K562 treated with DMSO at 1 percent for 12 hours (cell line): Measurements from ENCODE around the gene ARMC12. TPM values are rescaled to one million over a fixed set of nuclear protein-coding genes. Genes with fewer than 3 reads are reported as not detected.

ENCODE experiments used
- total RNA-seq: library from RNA; unstranded; fragments of 300-600 nt; gene quantifications from 2 replicates; pipeline ENCODE4 v1.2.3, GENCODE V29; 2022; ENCODE audit not compliant: insufficient read depth

Gene ARMC12, protein sequence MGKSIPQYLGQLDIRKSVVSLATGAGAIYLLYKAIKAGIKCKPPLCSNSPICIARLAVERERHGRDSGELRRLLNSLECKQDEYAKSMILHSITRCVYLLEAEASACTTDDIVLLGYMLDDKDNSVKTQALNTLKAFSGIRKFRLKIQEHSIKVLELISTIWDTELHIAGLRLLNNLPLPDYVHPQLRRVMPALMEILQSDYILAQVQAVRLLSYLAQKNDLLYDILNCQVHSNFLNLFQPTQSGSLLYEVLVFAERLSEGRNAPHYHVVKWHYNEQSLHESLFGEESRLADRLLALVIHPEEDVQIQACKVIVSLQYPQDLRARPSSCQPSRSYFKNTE
- total RNA-seq: not detected in 2 replicates

DNA sequence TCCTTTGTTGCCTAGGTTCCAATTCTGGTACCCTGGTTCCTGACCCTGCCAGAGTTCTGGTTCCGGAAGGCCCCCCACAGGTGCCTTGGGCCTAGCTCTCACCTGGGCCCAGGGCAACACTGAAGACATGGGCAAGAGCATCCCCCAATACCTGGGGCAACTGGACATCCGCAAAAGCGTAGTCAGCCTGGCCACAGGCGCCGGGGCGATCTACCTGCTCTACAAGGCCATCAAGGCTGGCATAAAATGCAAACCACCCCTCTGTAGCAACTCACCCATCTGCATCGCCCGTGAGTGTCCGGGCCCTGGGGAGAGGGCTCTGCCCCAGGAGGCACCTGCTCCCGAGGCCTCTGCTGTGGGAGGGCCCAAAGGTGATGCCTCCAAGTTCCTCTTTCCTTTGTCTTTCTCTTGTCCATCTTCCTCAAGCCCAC is at the start of gene ARMC12:
ARMC12 (plus strand) TSS at position 51 of the 431 bp plus-strand sequence; CDS start at position 128, 77 bp downstream.

DNA sequence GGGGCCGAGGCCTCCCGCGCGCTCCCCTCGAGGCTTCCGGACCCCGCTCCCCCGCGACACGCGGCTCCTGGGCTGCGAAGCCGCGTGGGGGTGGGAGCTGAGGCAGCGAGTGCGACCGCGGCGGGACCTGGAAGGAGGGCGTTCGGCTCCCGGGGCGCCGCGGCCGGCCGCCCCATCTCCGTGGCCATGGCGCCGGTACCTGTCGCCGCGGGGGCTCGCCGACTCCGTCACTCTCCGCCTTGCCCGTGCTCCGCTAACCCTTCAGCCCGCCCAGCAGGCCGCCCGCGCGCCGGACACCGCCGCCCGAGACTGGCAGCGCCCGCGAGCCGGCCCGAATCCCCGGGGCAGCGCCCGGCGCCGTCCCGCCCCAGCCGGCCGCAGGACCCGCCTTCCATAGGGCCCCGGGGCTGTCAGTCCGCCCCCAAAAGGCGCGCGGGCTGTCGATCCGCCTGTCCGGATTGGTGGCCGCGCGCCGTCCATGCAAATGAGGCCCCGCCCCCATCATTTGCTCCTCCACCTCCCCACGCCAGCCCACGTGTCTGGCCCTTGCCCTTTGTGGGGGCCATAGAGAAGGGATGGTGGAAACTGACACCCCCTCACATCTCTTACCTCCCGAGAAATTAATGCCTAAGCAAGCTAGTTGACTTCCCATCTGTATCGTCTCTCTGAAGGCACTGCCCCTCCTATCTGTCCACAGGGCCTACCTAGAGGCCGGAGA is 48.1 kb upstream of the ARMC12 start, which contains the start of gene FKBP5:
FKBP5 (minus strand) TSS at position 311 of the 718 bp plus-strand sequence. CDS start 46,091 bp downstream, outside the sequence.

DNA sequence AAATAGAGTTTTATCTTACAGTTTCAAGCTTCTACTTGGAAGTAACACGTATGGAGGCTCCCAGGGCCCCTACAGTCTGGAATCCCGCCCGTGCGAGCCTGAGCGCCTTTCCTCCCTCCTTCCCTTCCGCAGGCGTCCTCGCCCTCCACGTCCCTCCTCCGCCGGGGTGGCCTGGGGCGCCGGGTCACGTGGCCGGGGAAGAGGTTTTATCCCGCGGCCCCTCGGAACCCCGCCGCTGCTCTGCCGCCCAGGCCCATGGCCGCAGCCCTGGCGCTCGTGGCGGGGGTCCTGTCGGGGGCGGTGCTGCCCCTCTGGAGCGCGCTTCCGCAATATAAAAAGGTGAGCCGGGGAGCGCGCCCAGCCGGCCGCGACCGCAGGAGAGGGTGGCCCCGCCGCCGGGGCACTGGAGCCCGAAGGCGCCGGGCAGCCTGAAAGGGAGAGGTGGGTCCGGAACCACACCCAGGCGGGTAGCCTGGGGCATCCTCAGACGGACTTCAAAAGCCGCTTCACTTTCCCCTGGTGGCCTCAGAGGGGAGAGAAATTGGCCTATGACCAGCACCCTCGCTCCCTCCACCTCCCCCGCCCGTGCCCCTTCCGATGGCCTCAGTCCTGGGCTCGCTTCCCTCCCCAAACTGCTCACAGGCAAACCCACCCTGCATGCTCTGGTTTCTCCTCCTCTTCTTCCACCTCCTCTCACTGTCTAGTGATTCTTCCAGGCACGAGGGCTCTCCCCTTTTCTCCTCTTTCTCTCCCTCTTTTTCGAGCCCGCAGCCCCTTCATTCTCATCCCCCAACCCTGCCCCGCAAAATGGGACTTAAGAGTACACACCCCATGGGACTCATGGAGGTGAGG is 39.8 kb downstream of the ARMC12 start, which contains the start of gene CLPSL2:
CLPSL2 (plus strand) TSS at position 235 of the 852 bp plus-strand sequence; CDS start at position 256, 21 bp downstream.

DNA sequence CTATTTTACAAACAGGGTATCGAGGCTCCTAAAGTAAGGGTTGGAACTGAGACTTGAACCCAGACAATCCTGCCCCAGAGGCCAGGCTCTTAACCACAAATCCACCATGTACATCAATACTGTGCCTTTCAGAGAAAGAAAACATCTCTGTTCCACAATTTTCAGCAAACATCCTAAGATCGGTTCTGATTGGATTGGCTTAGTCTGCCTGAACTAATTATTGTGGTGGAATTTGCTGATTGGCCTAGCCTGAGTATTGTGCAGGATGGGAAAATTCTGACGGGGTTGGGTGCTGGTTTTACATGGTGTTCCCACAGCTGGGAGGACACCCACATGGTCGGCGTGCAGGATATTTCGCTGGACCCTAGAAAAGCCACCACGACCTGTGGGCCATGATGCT is 43.9 kb downstream of the ARMC12 start, which contains the start of gene CLPSL1:
CLPSL1 (plus strand) TSS at position 301 of the 400 bp plus-strand sequence; CDS start at position 393, 92 bp downstream.

Other genes starting within 250 kb of the ARMC12 start
- 6.1 and 15.3 TPM in 2 replicates for gene TEAD3, start 240.0 kb upstream of the ARMC12 start, total RNA-seq
- gene TULP1, start 224.1 kb upstream of the ARMC12 start, total RNA-seq: not detected in 2 replicates
- gene FKBP5, start 48.1 kb upstream of the ARMC12 start, total RNA-seq: 13.1 and 48.5 TPM in 2 replicates
- gene CLPSL2, start 39.6 kb downstream of the ARMC12 start, total RNA-seq: not detected in 2 replicates
- not detected in 2 replicates for gene CLPSL1, start 44.0 kb downstream of the ARMC12 start, total RNA-seq
- not detected in 2 replicates for gene CLPS, start 60.3 kb downstream of the ARMC12 start, total RNA-seq
- gene LHFPL5, start 68.3 kb downstream of the ARMC12 start, total RNA-seq: not detected in 2 replicates
- gene SRPK1, start 184.1 kb downstream of the ARMC12 start, total RNA-seq: 16.0 and 53.7 TPM in 2 replicates